ENCODE data around the gene HSD17B2.
"Not testable (repeated sequence)": the region's sequence is repeated elsewhere in the genome, so short reads cannot be mapped to it uniquely, and the experiment has no call there.

Gene HSD17B2

GRCh38 chr16:82129881-82130280 is 94.8 kb downstream of the HSD17B2 start:
- Mint-ChIP-seq H3K4me3 (no peak overlapping the region), H3K9me3 (peaks cover 14% of the 10 kb centered on the region), H3K27ac (no peak overlapping the region), H3K27me3 (no peaks in the 10 kb centered on the region), H3K36me3 (ENCODE audit: low read depth) (peaks cover 4% of the 10 kb centered on the region), H3K4me1 (ENCODE audit: low read depth) (peaks cover 19% of the 10 kb centered on the region)
- no peak for DNase-seq

GRCh38 chr16:82133798-82134197 is 98.7 kb downstream of the HSD17B2 start:
- H3K4me1 Mint-ChIP-seq (ENCODE audit: low read depth), result peaks cover 25% of the 10 kb centered on the region
- DNase-seq, result no peak
- peak overlapping the region; percentile 72 for H3K27ac Mint-ChIP-seq

GRCh38 chr16:82134846-82135245 is 99.8 kb downstream of the HSD17B2 start:
- H3K4me1 Mint-ChIP-seq (ENCODE audit: low read depth), result peaks cover 29% of the 10 kb centered on the region
- H3K4me3 Mint-ChIP-seq, result no peak overlapping the region
- H3K36me3 Mint-ChIP-seq (ENCODE audit: low read depth), result peaks cover 35% of the 10 kb centered on the region
- H3K9me3 Mint-ChIP-seq, result no peaks in the 10 kb centered on the region
- no peaks in the 10 kb centered on the region for H3K27me3 Mint-ChIP-seq
- no peak for DNase-seq
- H3K27ac Mint-ChIP-seq, result no peak overlapping the region

More at GRCh38 chr16:82133798-82134197, 98.7 kb downstream of the HSD17B2 start:
- Mint-ChIP-seq H3K36me3 (ENCODE audit: low read depth) (peaks cover 29% of the 10 kb centered on the region), H3K9me3 (peaks cover 2% of the 10 kb centered on the region), H3K27me3 (no peaks in the 10 kb centered on the region), H3K4me3 (peak overlapping the region; percentile 44)

- Mint-ChIP-seq H3K27me3 (no peaks in the 10 kb centered on the region), H3K9me3 (no peaks in the 10 kb centered on the region), H3K27ac (no peak overlapping the region), H3K36me3 (ENCODE audit: low read depth) (peaks cover 38% of the 10 kb centered on the region), H3K4me3 (no peak overlapping the region), H3K4me1 (ENCODE audit: low read depth) (peaks cover 29% of the 10 kb centered on the region)
- no peak for DNase-seq
These were observed 100.8 kb downstream of the HSD17B2 start for GRCh38 chr16:82135844-82136243.

GRCh38 chr16:82136956-82137821 is 102.1 kb downstream of the HSD17B2 start:
- no peak overlapping the region for H3K27ac Mint-ChIP-seq
- DNase-seq, result no peak
- peaks cover 29% of the 10 kb centered on the region for H3K4me1 Mint-ChIP-seq (ENCODE audit: low read depth)
- H3K9me3 Mint-ChIP-seq, result no peaks in the 10 kb centered on the region
- peaks cover 42% of the 10 kb centered on the region for H3K36me3 Mint-ChIP-seq (ENCODE audit: low read depth)
- H3K27me3 Mint-ChIP-seq, result no peaks in the 10 kb centered on the region
- no peak overlapping the region for H3K4me3 Mint-ChIP-seq

DNA sequence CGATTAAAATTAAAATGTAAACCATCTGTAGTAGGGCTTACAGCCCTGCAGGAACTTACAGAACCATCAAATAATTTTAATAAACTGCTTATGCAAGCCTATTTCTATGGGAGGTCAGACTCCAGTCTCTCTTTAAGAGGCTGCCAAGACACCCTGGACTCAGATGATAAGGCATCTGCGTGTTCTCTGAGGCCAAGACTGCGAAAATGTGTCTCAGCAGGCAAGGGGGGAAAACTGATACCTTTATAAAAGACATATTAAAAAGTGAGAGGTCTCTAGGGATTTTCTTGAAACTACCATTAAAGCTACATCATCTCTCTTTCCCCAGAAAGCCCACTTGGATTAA is 102.7 kb downstream of the HSD17B2 start:
- Mint-ChIP-seq H3K4me3 (no peak overlapping the region), H3K27me3 (no peaks in the 10 kb centered on the region), H3K36me3 (ENCODE audit: low read depth) (peaks cover 42% of the 10 kb centered on the region), H3K4me1 (ENCODE audit: low read depth) (peaks cover 29% of the 10 kb centered on the region), H3K27ac (no peak overlapping the region), H3K9me3 (no peaks in the 10 kb centered on the region)
- no peak for DNase-seq

DNA sequence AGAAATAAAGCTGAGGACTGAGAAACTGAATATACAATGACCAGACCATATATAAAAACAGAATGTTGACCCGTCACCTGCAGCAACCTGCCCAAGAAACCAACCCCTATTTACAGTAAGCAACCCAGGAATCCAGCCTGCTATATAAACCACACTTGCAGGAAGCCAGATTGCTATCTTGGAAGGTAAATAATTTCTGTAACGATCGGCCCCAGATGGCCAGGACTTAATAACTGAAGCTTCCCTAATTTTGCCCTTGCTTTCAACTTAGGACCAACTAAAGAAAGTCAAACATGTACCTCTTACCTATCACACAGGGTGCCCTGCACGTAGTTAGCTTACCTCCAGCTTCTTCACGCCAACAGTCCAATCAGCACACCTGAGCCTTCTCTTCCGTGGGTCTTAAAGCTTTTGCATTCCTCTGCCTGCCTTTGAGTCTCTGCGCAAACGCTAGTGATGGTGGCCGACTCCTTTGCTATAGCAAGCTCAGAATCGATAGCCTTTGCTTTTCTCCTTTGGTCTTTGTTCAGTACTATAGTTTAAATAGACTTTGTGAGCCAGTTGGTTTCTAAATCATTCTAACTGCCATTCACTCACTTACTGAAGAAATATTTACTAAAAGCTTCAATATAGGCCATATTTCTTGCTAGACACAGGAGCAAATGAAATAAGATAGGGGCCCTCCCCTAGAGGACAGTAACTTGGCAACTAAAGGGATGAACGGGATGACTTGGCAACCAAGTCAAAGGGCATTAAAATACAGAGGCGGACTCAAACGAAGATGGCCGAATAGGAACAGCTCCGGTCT is 103.6 kb downstream of the HSD17B2 start:
- peak overlapping the region; percentile 52 for H3K4me3 Mint-ChIP-seq
- DNase-seq, result no peak
- H3K9me3 Mint-ChIP-seq, result no peaks in the 10 kb centered on the region
- H3K27me3 Mint-ChIP-seq, result no peaks in the 10 kb centered on the region
- peaks cover 49% of the 10 kb centered on the region for H3K36me3 Mint-ChIP-seq (ENCODE audit: low read depth)
- peak overlapping the region; percentile 52 for H3K27ac Mint-ChIP-seq
- peaks cover 22% of the 10 kb centered on the region for H3K4me1 Mint-ChIP-seq (ENCODE audit: low read depth)

GRCh38 chr16:82139286-82139571 is 104.2 kb downstream of the HSD17B2 start:
- Mint-ChIP-seq H3K4me1 (ENCODE audit: low read depth) (peaks cover 17% of the 10 kb centered on the region), H3K36me3 (ENCODE audit: low read depth) (peaks cover 49% of the 10 kb centered on the region), H3K27ac (peak overlapping the region; percentile 52), H3K4me3 (peak overlapping the region; percentile 52)
- H3K9me3 Mint-ChIP-seq, DNase-seq, H3K27me3 Mint-ChIP-seq: not testable (repeated sequence)

- Mint-ChIP-seq H3K36me3 (ENCODE audit: low read depth) (peaks cover 71% of the 10 kb centered on the region), H3K4me3 (no peak overlapping the region), H3K27ac (no peak overlapping the region), H3K9me3 (no peaks in the 10 kb centered on the region), H3K27me3 (no peaks in the 10 kb centered on the region), H3K4me1 (ENCODE audit: low read depth) (no peaks in the 10 kb centered on the region)
- DNase-seq, result no peak
These were observed 111.5 kb downstream of the HSD17B2 start for GRCh38 chr16:82146556-82146955.

GRCh38 chr16:82146957-82147356 is 111.9 kb downstream of the HSD17B2 start:
- no peak for DNase-seq
- no peaks in the 10 kb centered on the region for H3K27me3 Mint-ChIP-seq
- H3K4me1 Mint-ChIP-seq (ENCODE audit: low read depth), result no peaks in the 10 kb centered on the region
- H3K9me3 Mint-ChIP-seq, result no peaks in the 10 kb centered on the region
- peaks cover 71% of the 10 kb centered on the region for H3K36me3 Mint-ChIP-seq (ENCODE audit: low read depth)
- no peak overlapping the region for H3K4me3 Mint-ChIP-seq
- no peak overlapping the region for H3K27ac Mint-ChIP-seq

DNA sequence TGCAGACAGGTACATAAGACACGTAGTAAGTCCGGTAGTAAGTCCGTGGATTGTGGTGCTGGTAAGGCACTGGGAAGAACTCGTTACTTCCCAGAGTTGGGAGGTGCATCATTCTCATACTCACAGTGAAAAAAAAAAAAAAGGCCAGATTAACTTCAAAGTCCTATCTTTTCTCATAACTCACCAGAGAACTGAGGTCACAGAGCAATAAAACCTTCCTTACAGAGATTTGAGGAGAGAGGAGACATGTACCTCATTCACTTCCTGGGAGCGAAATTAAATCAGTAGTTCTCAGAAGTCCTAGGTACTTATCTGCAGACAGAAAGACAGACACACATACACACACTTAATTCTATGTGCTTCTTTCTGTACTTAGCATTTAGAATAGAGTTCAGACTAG is 112.5 kb downstream of the HSD17B2 start:
- Mint-ChIP-seq H3K9me3 (no peaks in the 10 kb centered on the region), H3K27ac (no peak overlapping the region), H3K4me1 (ENCODE audit: low read depth) (peaks cover 3% of the 10 kb centered on the region), H3K36me3 (ENCODE audit: low read depth) (peaks cover 77% of the 10 kb centered on the region), H3K4me3 (no peak overlapping the region), H3K27me3 (no peaks in the 10 kb centered on the region)
- DNase-seq, result no peak
